ENCODE measurements around the gene ALG6.

ALG6 gene

GRCh38 chr1:63367215-63368103 lies at the start of gene ALG6:
Gene ALG6, plus strand, starts transcription at chr1:63367627. Its CDS starts 3,351 bp downstream, at chr1:63370978.
- peaks cover 6% of the 10 kb centered on the region for H3K4me1 ChIP-seq (ENCODE audit: control insufficient read depth, low read depth, low read length)
- H3K9me3 ChIP-seq (ENCODE audit: control insufficient read depth, low read depth, low read length), result no peaks in the 10 kb centered on the region
- peaks cover 15% of the 10 kb centered on the region for H3K27me3 ChIP-seq (ENCODE audit: control insufficient read depth, insufficient read depth, low read length)
- peak within 1 kb of the TSS; percentile 31 for H3K27ac ChIP-seq (ENCODE audit: low read length)
- H3K9ac ChIP-seq (ENCODE audit: low read length), result peak within 1 kb of the TSS; percentile 85
- H3K4me3 ChIP-seq (ENCODE audit: low read length), result peak within 1 kb of the TSS; percentile 98
- H3K36me3 ChIP-seq (ENCODE audit: control insufficient read depth, low read depth, low read length), result peaks cover 13% of the 10 kb centered on the region

GRCh38 chr1:63317817-63318152 lies 49.6 kb upstream of the ALG6 start:
- no peak overlapping the region for H3K9ac ChIP-seq (ENCODE audit: low read length)
- no peaks in the 10 kb centered on the region for H3K36me3 ChIP-seq (ENCODE audit: control insufficient read depth, low read depth, low read length)
- no peaks in the 10 kb centered on the region for H3K9me3 ChIP-seq (ENCODE audit: control insufficient read depth, low read depth, low read length)
- peak overlapping the region; percentile 82 for H3K4me3 ChIP-seq (ENCODE audit: low read length)
- H3K27me3 ChIP-seq (ENCODE audit: control insufficient read depth, insufficient read depth, low read length), result peaks cover 63% of the 10 kb centered on the region
- no peak overlapping the region for H3K27ac ChIP-seq (ENCODE audit: low read length)
- H3K4me1 ChIP-seq (ENCODE audit: control insufficient read depth, low read depth, low read length), result peaks cover 20% of the 10 kb centered on the region

GRCh38 chr1:63318201-63318979 lies 49.0 kb upstream of the ALG6 start:
- Histone ChIP-seq H3K27ac (ENCODE audit: low read length) (no peak overlapping the region), H3K36me3 (ENCODE audit: control insufficient read depth, low read depth, low read length) (no peaks in the 10 kb centered on the region), H3K27me3 (ENCODE audit: control insufficient read depth, insufficient read depth, low read length) (peaks cover 69% of the 10 kb centered on the region), H3K4me3 (ENCODE audit: low read length) (peak overlapping the region; percentile 82), H3K9me3 (ENCODE audit: control insufficient read depth, low read depth, low read length) (no peaks in the 10 kb centered on the region), H3K4me1 (ENCODE audit: control insufficient read depth, low read depth, low read length) (peaks cover 20% of the 10 kb centered on the region), H3K9ac (ENCODE audit: low read length) (no peak overlapping the region)

GRCh38 chr1:63319046-63320021 lies 48.1 kb upstream of the ALG6 start:
- Histone ChIP-seq H3K27ac (ENCODE audit: low read length) (no peak overlapping the region), H3K4me3 (ENCODE audit: low read length) (peak overlapping the region; percentile 82), H3K27me3 (ENCODE audit: control insufficient read depth, insufficient read depth, low read length) (peaks cover 76% of the 10 kb centered on the region), H3K36me3 (ENCODE audit: control insufficient read depth, low read depth, low read length) (no peaks in the 10 kb centered on the region), H3K9ac (ENCODE audit: low read length) (peak overlapping the region; percentile 51), H3K9me3 (ENCODE audit: control insufficient read depth, low read depth, low read length) (no peaks in the 10 kb centered on the region), H3K4me1 (ENCODE audit: control insufficient read depth, low read depth, low read length) (peaks cover 20% of the 10 kb centered on the region)

GRCh38 chr1:63320022-63320721 lies 47.3 kb upstream of the ALG6 start:
- Histone ChIP-seq H3K4me3 (ENCODE audit: low read length) (peak overlapping the region; percentile 82), H3K36me3 (ENCODE audit: control insufficient read depth, low read depth, low read length) (no peaks in the 10 kb centered on the region), H3K27me3 (ENCODE audit: control insufficient read depth, insufficient read depth, low read length) (peaks cover 84% of the 10 kb centered on the region), H3K9ac (ENCODE audit: low read length) (peak overlapping the region; percentile 51), H3K27ac (ENCODE audit: low read length) (no peak overlapping the region), H3K9me3 (ENCODE audit: control insufficient read depth, low read depth, low read length) (no peaks in the 10 kb centered on the region), H3K4me1 (ENCODE audit: control insufficient read depth, low read depth, low read length) (peaks cover 23% of the 10 kb centered on the region)

GRCh38 chr1:63321066-63321784 lies 46.2 kb upstream of the ALG6 start:
- Histone ChIP-seq H3K36me3 (ENCODE audit: control insufficient read depth, low read depth, low read length) (no peaks in the 10 kb centered on the region), H3K27ac (ENCODE audit: low read length) (no peak overlapping the region), H3K9ac (ENCODE audit: low read length) (peak overlapping the region; percentile 51), H3K9me3 (ENCODE audit: control insufficient read depth, low read depth, low read length) (no peaks in the 10 kb centered on the region), H3K4me1 (ENCODE audit: control insufficient read depth, low read depth, low read length) (peaks cover 29% of the 10 kb centered on the region), H3K4me3 (ENCODE audit: low read length) (peak overlapping the region; percentile 82), H3K27me3 (ENCODE audit: control insufficient read depth, insufficient read depth, low read length) (peaks cover 89% of the 10 kb centered on the region)

- peak overlapping the region; percentile 51 for H3K9ac ChIP-seq (ENCODE audit: low read length)
- H3K4me3 ChIP-seq (ENCODE audit: low read length), result peak overlapping the region; percentile 82
- H3K9me3 ChIP-seq (ENCODE audit: control insufficient read depth, low read depth, low read length), result no peaks in the 10 kb centered on the region
- H3K36me3 ChIP-seq (ENCODE audit: control insufficient read depth, low read depth, low read length), result no peaks in the 10 kb centered on the region
- peaks cover 32% of the 10 kb centered on the region for H3K4me1 ChIP-seq (ENCODE audit: control insufficient read depth, low read depth, low read length)
- H3K27ac ChIP-seq (ENCODE audit: low read length), result no peak overlapping the region
- H3K27me3 ChIP-seq (ENCODE audit: control insufficient read depth, insufficient read depth, low read length), result peaks cover 89% of the 10 kb centered on the region
Measured at GRCh38 chr1:63321785-63322113, 45.7 kb upstream of the ALG6 start.

- peak within 1 kb of the TSS; percentile 51 for H3K9ac ChIP-seq (ENCODE audit: low read length)
- H3K36me3 ChIP-seq (ENCODE audit: control insufficient read depth, low read depth, low read length), result no peaks in the 10 kb centered on the region
- peaks cover 95% of the 10 kb centered on the region for H3K27me3 ChIP-seq (ENCODE audit: control insufficient read depth, insufficient read depth, low read length)
- no peak within 1 kb of the TSS for H3K27ac ChIP-seq (ENCODE audit: low read length)
- peak within 1 kb of the TSS; percentile 82 for H3K4me3 ChIP-seq (ENCODE audit: low read length)
- peaks cover 38% of the 10 kb centered on the region for H3K4me1 ChIP-seq (ENCODE audit: control insufficient read depth, low read depth, low read length)
- H3K9me3 ChIP-seq (ENCODE audit: control insufficient read depth, low read depth, low read length), result no peaks in the 10 kb centered on the region
Measured at GRCh38 chr1:63322114-63322943, 45.1 kb upstream of the ALG6 start, which contains the start of gene FOXD3. Gene FOXD3, plus strand, starts transcription at chr1:63322567. Its CDS starts 492 bp downstream, at chr1:63323059.

- H3K9ac ChIP-seq (ENCODE audit: low read length), result peak overlapping the region; percentile 51
- no peaks in the 10 kb centered on the region for H3K9me3 ChIP-seq (ENCODE audit: control insufficient read depth, low read depth, low read length)
- H3K27me3 ChIP-seq (ENCODE audit: control insufficient read depth, insufficient read depth, low read length), result peaks cover 95% of the 10 kb centered on the region
- H3K36me3 ChIP-seq (ENCODE audit: control insufficient read depth, low read depth, low read length), result no peaks in the 10 kb centered on the region
- peaks cover 39% of the 10 kb centered on the region for H3K4me1 ChIP-seq (ENCODE audit: control insufficient read depth, low read depth, low read length)
- H3K27ac ChIP-seq (ENCODE audit: low read length), result no peak overlapping the region
- H3K4me3 ChIP-seq (ENCODE audit: low read length), result peak overlapping the region; percentile 82
Measured at GRCh38 chr1:63322944-63323864, 44.2 kb upstream of the ALG6 start.

Data from iPS-18a (cell line).